Brain microvascular endothelial cell (primary cell): ENCODE data around the gene STMN3.

Source experiments
- DNase-seq: peaks from one replicate; pipeline ENCODE4 v3.0.0-alpha.2; 2020
- H3K27ac ChIP-seq: fragments of 250-450 bp; sonication (Bioruptor Pico); 2 replicates; pipeline ENCODE4 v1.5.1; 2020; ENCODE audit warnings: mild to moderate bottlenecking, moderate library complexity
- H3K27me3 ChIP-seq: fragments of 250-450 bp; sonication (Bioruptor Pico); replicated peaks from 2 replicates; pipeline ENCODE4 v1.5.1; 2020; ENCODE audit warnings: mild to moderate bottlenecking
- H3K36me3 ChIP-seq: fragments of 250-450 bp; sonication (Bioruptor Pico); replicated peaks from 2 replicates; pipeline ENCODE4 v1.5.1; 2020; ENCODE audit warnings: mild to moderate bottlenecking
- H3K4me3 ChIP-seq: 2 replicates; pipeline ENCODE4 v1.5.1; 2011; ENCODE audit warnings: low read depth, mild to moderate bottlenecking, control low read depth, low read length, moderate library complexity
- in situ Hi-C: cut with HindIII; loops from 2 replicates; pipeline ENCODE4 v1.10.0; 2017; ENCODE audit warnings: low sequenced_read_pairs, low pct_ligation_motif_present
- TF ChIP-seq, protein P1 (sequence below): IDR thresholded peaks from 2 replicates; pipeline ENCODE4 v1.5.1; 2011; ENCODE audit warnings: low read depth, mild to moderate bottlenecking, moderate library complexity, low read length, control low read depth, inconsistent platforms; ENCODE audit errors: missing control alignments

The STMN3 gene

DNA sequence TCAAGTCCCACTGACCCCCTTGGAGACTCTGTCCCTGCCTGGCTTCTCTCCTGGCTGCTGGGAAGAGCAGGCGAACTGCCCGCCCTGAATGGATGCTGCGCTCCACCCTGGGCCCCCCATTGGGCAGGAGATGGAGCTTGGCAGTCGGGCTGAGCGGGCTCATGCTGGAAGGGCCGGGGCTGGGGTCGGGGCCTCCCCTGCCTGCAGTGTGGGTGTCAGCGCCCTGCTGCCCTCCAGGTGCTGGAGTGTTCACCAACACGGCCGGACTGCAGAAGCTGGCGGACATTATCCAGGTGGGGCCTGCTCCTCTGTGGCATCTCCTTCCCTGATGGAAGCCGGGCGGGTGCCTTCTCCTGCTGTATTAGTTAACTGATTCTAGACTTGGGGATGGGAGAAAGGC lies 27.2 kb upstream of the STMN3 start:
- no peaks in the 10 kb centered on the region for H3K27me3 ChIP-seq
- peaks cover 8% of the 10 kb centered on the region for H3K36me3 ChIP-seq

DNA sequence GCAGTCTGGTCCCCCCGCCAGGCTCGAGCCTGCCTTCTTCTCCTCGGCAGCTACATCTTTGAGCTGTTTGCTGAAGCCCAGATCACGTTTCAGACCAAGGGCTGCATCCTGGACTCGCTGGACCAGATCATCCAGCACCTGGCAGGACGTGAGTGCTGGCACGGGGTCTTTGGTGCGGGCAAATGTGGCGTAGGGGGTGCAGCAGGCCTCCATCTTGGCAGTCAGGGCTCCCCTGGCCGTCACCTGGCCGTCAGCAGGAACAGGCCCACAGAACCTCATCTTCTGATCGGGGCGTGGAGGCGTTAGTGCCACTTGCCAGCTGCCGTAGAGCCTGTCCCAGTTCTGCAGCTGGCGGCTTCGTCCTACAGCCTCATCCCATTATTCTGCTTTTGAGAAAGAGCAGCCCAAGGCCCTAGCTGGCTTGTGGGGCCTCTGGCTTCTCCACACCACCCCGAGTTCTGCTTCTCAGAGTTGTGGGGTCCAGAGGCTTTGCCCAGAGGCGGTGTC lies 26.6 kb upstream of the STMN3 start:
- Histone ChIP-seq H3K27me3 (no peaks in the 10 kb centered on the region), H3K4me3 (no peak overlapping the region), H3K27ac (no peak overlapping the region), H3K36me3 (peaks cover 8% of the 10 kb centered on the region)
- TF ChIP-seq, protein P1, sequence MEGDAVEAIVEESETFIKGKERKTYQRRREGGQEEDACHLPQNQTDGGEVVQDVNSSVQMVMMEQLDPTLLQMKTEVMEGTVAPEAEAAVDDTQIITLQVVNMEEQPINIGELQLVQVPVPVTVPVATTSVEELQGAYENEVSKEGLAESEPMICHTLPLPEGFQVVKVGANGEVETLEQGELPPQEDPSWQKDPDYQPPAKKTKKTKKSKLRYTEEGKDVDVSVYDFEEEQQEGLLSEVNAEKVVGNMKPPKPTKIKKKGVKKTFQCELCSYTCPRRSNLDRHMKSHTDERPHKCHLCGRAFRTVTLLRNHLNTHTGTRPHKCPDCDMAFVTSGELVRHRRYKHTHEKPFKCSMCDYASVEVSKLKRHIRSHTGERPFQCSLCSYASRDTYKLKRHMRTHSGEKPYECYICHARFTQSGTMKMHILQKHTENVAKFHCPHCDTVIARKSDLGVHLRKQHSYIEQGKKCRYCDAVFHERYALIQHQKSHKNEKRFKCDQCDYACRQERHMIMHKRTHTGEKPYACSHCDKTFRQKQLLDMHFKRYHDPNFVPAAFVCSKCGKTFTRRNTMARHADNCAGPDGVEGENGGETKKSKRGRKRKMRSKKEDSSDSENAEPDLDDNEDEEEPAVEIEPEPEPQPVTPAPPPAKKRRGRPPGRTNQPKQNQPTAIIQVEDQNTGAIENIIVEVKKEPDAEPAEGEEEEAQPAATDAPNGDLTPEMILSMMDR = no peak
- in situ Hi-C loops = loop anchor here (25.0 kb wide), 1 partner anchor 93 kb away; no protein-coding TSS in a partner anchor
- no peak for DNase-seq

More for the DNA sequence above, 27.2 kb upstream of the STMN3 start:
- no peak for DNase-seq
- in situ Hi-C loops = loop anchor here (25.0 kb wide), 1 partner anchor 93 kb away; no protein-coding TSS in a partner anchor
- TF ChIP-seq, protein P1 = no peak
- Histone ChIP-seq H3K4me3 (no peak overlapping the region), H3K27ac (no peak overlapping the region)

DNA sequence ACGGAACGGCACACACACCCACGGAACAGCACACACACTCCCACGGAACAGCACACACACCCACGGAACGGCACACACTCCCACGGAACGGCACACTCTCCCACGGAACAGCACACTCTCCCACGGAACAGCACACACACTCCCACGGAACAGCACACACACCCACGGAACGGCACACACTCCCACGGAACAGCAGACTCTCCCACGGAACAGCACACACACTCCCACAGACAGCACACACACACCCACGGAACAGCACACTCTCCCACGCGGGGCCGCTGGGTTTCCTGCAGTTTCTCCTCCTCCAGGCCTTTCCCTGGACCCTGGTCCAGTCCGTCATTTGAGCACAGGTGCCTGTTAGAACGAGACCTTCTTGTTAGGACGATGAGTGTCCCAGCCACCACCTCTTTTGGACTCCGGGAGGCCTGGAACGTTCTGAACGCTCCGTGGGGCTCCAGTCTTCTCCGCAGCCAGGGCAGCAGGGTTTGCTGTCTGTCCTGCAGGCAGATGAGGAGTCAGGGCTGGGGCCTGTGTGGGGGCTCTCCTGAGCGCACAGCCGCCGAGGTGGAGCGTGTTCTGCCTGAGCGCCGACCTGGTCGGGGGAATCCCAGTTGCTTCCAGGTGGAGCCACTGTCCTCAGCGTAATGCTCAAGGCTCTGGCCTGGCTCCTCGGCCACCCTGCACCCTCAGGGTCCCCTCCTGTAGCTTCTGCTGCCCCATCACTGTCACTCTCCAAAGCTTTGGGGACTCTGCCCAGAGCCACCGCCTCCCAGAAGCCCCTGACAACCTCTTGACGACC lies 25.6 kb upstream of the STMN3 start:
- H3K27ac ChIP-seq = no peak overlapping the region
- no peaks in the 10 kb centered on the region for H3K27me3 ChIP-seq
- in situ Hi-C loops = loop anchor here (25.0 kb wide), 1 partner anchor 92 kb away; no protein-coding TSS in a partner anchor
- DNase-seq = no peak
- TF ChIP-seq, protein P1 = no peak
- peaks cover 12% of the 10 kb centered on the region for H3K36me3 ChIP-seq
- no peak overlapping the region for H3K4me3 ChIP-seq

GRCh38 chr20:63678071-63678470 lies 24.8 kb upstream of the STMN3 start:
- H3K27ac ChIP-seq = no peak overlapping the region
- no peak overlapping the region for H3K4me3 ChIP-seq
- H3K27me3 ChIP-seq = no peaks in the 10 kb centered on the region
- H3K36me3 ChIP-seq = peaks cover 12% of the 10 kb centered on the region
- in situ Hi-C loops = loop anchor here (25.0 kb wide), 1 partner anchor 91 kb away; no protein-coding TSS in a partner anchor
- DNase-seq = no peak
- TF ChIP-seq, protein P1 = no peak

DNA sequence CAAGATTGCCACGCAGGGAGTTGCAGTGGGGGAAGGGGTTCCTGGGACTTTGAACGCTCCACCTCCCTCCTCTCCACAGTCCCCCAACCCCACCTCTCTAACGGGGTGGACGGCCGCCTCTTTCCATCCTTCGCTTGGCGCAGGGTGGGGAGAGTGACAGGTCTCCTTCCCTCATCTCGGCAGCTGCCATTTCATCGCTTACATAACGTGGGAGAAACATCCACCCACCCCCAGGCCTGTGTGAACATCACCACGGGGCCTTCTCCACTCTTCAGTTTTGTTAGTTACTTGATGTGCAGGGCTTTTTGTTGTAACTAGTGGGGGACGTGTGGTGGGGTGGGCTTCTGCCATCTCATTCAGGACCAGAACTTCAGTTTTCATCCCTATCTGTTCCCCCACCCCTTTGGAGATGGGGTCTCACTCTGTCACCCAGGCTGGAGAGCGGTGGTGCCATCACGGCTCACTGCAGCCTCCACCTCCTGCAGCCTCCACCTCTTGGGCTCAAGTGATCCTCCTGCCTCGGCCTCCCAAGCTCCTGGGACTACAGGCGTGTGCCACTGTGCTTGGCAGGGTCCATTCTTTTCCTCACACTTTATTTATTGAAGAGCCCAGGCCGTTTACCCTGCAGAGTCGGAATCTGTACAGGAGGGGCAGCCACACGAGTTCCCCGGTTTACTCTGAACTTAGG lies 22.6 kb upstream of the STMN3 start:
- Histone ChIP-seq H3K36me3 (peaks cover 17% of the 10 kb centered on the region), H3K4me3 (no peak overlapping the region), H3K27me3 (no peaks in the 10 kb centered on the region), H3K27ac (no peak overlapping the region)
- TF ChIP-seq, protein P1 = no peak
- in situ Hi-C loops = loop anchor here (25.0 kb wide), 1 partner anchor 89 kb away; no protein-coding TSS in a partner anchor
- DNase-seq = no peak
